Glomerular endothelial cell (primary cell): ENCODE data around the gene MEIS2. TPM values are rescaled to one million over a fixed set of nuclear protein-coding genes. Genes with fewer than 3 reads are reported as not detected.

ENCODE experiments used
- DNase-seq: peaks from one replicate; pipeline ENCODE4 v3.0.0-alpha.2; 2011; ENCODE audit warnings: low read depth, low spot score; ENCODE audit errors: extremely low read depth
- total RNA-seq: library from RNA; depleted of rRNA; stranded (reverse); fragments of >200 nt; gene quantifications from 2 replicates; pipeline ENCODE4 v1.2.3, GENCODE V29; 2015

The MEIS2 gene
- total RNA-seq, 1 donor from 2014 or later: 103 TPM

GRCh38 chr15:37112971-37113670 is 12.8 kb upstream of the MEIS2 start:
- DNase-seq: no peak

DNA sequence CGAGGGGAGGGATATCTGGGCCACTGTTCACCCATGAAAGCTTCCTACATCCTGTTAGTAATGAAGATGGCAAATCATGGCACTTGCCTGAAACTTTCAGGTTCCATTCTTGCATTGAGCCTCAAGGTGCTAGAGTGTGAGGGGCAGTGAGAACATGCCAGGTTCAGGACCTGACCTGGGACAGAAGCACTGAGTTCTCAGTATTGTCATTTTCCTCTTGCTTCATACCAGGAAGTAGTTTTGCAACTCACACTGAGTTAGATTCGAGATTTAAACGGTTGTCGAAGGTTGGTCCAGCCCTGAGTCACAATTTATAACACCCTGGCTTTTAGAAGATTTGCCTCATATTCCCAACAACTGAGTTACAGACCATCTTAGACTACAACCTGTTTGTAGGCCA is 11.8 kb upstream of the MEIS2 start:
- no peak for DNase-seq

- no peak for DNase-seq
Observed at GRCh38 chr15:37111427-37111717, 11.0 kb upstream of the MEIS2 start.

DNA sequence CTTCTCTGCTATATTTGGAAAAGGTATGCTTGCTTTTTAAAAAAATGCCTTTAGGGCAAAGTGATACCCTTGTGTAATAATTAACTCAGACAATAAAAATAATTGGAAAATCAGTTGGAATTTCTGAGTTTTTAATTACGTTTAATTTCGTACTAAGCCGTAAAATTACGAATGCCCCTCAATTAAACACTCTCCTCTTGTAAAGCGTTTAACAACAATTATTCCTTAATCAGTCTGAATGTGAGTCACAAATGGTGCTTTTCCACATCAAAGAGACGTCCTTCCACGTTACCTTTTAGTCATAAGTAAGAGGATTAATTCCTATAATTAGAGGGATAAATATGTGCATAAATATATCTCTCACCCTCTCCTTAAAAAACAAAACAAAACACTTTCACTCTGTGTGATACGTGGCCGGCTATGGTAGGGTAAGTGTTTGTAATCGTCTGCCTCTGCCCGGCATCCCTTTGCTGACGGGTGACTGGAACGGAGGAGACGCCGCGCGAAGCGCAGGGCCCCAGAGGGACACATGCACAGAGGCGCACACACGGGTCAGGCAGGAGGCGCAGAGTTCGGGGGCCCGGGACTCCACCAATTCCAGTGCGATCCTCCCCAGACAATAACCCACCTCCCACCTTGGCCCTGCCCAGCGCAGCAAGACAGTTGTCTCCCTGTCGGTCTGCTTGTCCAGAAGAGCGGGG is 9.7 kb upstream of the MEIS2 start:
- no peak for DNase-seq

- DNase-seq: no peak
Observed at GRCh38 chr15:37109168-37109871, 9.0 kb upstream of the MEIS2 start.

GRCh38 chr15:37108381-37109167 is 8.2 kb upstream of the MEIS2 start:
- DNase-seq: no peak

DNA sequence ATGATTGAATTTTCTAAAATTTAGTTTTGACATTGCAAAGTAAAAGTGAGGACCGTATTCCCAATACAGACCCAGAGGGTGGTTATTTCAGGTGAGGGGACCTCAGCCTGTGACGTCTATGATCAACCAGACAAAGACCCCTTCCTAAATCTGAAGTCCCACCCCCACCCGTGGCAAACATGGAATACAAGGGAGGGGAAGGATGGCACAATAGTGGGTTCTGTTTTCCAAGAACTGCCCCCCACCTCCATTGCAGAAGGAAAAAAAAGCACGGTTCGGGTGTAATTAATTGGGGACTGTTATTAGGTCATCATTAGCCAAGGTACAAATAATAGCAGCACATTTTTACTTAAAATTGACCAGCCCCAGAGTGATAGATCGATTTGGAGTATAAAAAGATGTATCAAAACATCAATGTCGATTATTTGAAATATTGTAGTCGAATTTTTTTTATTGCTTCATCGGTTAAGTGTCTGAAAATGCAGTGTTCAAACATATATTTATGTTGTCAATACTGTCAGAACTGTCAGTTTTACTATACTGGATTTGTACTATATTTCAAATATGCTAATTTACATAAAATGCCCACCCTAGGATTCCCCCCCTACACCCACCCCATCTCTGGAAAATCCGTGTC is 7.5 kb upstream of the MEIS2 start:
- no peak for DNase-seq

DNA sequence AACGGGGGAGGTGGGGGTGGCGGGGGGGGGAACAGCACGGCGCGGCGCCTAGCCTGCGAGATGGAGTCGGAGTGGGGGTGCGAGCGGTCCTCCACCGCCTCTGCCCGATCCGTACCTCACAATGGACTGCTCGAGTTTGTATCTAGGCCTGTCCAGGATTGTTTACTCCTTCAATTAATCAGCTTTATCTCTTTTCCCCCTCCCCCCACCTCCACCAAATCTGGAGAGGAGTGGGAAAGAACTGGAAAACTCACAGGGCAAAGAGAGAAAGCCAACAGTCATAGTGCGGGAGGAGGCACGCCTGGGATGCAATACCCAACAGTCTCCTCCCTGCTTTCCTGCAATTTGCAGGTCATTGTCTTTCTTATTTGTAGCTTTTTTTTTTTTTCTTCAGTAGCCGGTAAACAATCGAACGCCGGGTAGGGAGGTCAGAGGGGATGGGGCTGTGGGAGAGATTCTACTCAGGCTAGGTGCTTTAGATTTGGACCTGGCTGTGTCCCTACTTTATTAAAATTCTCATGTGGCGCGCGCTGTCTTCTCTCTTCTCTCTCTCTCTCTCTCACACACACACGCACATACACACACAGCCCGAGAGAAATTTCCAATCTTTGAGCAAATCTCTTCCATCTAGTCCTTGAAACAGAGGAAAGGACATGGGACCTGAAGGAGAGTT is 6.9 kb upstream of the MEIS2 start:
- no peak for DNase-seq

DNA sequence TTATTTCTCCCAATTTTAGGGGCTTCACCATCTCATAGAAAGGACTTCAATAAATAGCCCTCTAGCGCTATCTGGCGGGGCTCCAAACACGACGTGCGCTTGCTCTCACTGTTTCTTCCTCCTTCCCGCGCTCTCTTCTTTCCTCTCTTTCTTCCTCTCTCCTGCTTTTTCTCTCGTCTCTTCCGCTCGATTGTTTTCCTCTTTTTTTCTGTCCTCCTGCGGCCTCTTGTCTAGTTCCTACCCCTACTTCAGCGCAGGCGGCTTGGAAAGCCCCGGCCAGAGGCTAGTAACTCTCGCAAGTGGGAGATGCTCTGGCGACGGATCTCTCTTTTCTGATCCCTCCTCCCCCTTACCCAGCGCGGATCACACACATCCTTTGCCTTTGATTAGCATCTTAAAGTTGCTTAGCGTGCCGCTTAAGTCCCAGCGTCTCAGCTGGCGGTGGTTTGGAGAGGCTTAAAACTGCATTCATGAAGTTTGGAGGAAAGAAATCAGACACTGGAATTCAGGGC is 6.2 kb upstream of the MEIS2 start:
- DNase-seq: no peak

DNA sequence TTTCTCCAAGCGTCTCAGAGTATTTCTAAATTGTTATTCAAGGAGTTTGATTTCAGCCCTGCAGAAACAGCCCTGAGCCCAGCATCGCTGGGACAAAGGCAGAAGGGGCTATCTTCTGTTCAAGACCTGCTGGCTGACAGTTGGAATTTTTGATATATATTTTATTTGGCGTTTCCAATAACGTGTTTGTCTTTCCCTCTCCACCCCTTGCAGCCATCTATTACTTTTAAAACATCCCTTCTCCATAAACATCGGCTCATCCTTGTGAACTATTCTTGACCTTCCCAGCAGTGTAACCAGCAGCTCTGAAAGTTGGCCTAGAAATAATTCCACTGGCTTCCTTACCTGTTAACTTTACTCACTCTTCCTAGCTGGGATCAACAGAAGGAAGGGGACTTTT is 5.5 kb upstream of the MEIS2 start:
- no peak for DNase-seq

DNA sequence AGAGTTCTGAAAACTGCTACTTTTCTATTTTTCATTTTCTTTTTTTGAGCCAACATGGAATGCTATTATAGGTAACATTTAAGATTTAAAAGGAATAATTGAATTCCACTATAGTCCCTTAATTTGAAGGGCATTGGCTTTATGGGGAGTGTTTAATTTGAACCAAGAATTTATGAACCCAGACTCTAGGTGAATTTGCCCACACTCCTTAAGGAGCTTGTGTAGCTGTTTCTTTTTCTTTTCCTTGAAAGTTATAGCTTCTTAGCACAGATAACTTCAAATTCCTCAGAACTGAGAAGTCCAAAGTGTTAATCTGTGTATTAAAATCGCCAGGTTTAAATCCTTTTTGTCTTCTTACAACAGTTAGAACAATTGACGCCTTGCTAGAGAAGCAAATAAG is 4.7 kb upstream of the MEIS2 start:
- no peak for DNase-seq

DNA sequence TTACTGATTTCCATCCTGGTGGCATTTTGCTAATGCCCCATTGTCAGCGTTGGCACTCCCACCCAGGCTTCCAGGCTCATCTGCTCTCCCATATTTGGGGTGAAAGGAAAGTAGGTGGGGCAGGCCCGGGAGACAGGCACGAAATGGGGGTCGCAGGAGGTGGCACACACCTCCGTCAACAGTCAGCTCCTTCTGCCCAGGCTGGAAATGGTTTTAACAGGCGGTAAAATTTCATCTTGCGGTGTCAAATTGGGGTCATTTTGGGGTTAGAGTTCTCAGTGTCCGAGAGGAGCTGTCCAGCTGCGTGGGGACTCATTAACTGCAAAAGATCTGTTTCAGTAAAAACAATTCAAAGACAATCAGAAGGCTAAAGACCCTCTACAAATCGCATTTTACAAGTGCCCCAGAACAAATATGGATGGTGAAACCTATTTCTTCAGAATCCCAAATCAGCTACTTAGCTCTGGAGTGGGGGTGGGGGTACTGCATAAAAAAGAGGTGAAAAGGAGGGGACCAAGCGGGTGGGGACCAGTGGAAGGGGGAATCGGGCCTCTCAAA is 4.2 kb upstream of the MEIS2 start:
- DNase-seq: no peak

GRCh38 chr15:37103475-37104423 is 3.4 kb upstream of the MEIS2 start:
- no peak for DNase-seq

DNA sequence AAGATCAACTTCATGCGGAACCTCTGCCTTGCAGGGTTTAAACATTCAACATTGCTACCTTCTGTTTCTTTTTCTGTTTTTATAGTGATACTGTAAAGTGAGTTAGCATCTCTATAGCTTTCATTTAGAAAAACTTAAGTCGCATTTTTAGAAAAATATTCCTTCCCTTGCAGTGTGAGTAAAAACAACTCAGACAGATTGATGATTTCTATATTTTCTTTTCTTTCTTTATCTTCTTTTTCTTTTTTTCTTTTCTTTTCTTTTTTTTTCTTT is 2.8 kb upstream of the MEIS2 start:
- DNase-seq: no peak

DNA sequence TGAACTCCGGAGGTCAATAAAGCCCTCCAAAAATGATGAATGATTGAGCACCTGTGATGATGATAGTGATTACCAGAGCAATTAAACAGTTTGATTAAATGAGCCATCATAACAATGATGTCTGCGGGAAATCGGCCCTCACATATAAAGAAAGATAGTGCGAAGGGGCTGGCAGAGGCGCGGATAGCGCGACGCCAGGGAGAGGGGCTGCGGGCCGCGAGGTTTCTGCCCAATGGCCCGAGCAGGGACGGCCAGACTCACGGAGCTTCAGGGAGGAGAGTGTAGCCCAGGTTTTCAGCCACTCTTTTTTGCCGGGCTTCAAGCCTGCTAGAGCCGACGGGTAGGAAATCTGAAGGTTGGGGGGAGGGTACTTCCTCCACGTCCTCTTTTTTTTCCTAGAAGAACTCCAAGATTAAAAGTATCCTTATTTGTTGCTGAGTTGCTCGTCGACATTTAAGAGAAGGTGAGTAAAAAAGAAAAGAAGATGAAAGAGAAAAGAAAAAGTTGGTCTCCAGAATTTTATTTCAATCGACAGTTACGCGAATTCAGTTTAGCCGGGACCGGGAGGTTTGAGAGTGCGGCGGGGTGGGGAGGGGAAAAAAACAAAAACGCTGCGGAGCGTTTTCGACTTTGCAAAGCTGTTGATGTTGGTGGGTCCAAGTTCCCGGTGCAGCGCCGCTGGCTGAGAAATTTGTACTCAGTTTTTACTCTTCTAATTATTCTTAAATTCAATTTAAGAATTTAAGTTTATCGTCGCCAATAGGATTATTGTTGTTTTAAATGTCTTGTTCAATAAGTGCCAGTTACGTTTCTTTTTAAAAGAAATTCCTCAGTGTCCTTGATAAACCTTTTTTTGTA is 2.2 kb upstream of the MEIS2 start:
- no peak for DNase-seq

DNA sequence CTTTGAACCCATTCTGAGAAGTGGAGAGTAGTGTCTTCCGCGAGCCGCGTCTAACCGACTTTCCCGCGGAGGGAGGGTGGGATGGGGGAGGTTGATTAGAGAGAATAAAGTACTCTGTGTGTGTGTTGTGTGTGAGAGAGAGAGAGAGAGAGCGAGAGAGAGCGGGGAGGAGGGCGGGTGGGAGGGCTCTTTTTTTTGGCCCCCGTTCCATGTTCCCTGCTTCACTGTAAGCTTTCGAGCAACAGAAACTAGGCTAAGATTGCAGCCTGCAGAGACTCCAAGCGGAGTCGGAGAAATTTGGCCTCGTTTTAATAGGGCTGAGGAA is 1.6 kb upstream of the MEIS2 start:
- no peak for DNase-seq

DNA sequence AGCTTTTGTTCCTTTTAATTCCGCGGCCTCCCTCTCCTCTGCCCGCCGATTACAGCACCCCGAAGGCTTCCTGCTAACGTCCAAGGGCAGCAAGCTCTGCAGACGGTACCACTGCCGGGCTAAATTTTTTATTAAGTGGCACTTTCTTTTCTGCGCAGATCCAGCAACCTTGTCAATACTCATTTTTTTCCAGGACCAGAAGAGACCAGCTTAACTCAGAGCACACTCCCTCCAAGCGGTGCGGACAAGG is 542 bp upstream of the MEIS2 start:
- no peak for DNase-seq

- DNase-seq: no peak
Observed at GRCh38 chr15:37099319-37100108, 835 bp downstream of the MEIS2 start.
